Neural progenitor cell (in vitro differentiated cells): ENCODE measurements around the gene STX8.

Experiments
- CTCF ChIP-seq: fragments of 200-600 bp; sonication (generic); IDR thresholded peaks from 2 replicates; pipeline ENCODE4 v1.5.1; 2017; ENCODE audit warnings: antibody characterized with exemption, mild to moderate bottlenecking
- EZH2 ChIP-seq: fragments of 200-600 bp; sonication (generic); IDR thresholded peaks from 2 replicates; pipeline ENCODE4 v1.6.1; 2017; ENCODE audit warnings: antibody characterized with exemption, mild to moderate bottlenecking, moderate library complexity

- TF ChIP-seq CTCF (no peak), EZH2 (no peak)
These were observed 347.0 kb downstream of the STX8 start for GRCh38 chr17:9228408-9229159.
